LNCAP (cell line): Measurements from ENCODE around the gene GCSAM.

Source experiments
- CTCF ChIP-seq: fragments of 450-650 bp; IDR thresholded peaks from 2 replicates; pipeline ENCODE4 v1.5.1; 2017; ENCODE audit warnings: mild to moderate bottlenecking

Gene GCSAM

GRCh38 chr3:112134335-112135124 is 1.5 kb upstream of the GCSAM start:
- TF ChIP-seq CTCF: no peak

- no peak for TF ChIP-seq CTCF
Measured at GRCh38 chr3:112133626-112134334, 732 bp upstream of the GCSAM start.

DNA sequence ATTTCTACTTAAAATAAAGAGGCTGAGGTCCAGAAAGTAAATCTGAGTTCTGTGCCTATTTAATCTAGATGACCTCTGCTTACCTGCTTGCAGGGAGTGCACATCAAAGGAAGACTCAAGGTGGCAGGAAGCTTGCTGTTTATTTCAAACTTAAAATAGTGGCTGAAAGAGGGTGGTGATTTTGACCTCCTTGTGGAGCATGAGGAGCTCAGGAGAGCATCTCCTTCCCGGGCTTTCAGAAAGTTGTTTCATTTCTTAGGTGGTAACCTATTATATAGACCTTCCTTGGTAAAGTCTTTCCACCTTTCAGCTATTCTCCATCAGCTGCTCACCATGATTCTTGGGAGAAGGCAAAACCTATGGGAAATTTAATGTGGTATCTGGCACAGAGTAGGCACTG is 494 bp downstream of the GCSAM start:
- TF ChIP-seq CTCF: no peak

GRCh38 chr3:112132088-112132487 is 960 bp downstream of the GCSAM start:
- TF ChIP-seq CTCF: no peak

GRCh38 chr3:112131111-112131510 is 1.9 kb downstream of the GCSAM start:
- no peak for TF ChIP-seq CTCF

- TF ChIP-seq CTCF: no peak
Measured at GRCh38 chr3:112130638-112130993, 2.4 kb downstream of the GCSAM start.

DNA sequence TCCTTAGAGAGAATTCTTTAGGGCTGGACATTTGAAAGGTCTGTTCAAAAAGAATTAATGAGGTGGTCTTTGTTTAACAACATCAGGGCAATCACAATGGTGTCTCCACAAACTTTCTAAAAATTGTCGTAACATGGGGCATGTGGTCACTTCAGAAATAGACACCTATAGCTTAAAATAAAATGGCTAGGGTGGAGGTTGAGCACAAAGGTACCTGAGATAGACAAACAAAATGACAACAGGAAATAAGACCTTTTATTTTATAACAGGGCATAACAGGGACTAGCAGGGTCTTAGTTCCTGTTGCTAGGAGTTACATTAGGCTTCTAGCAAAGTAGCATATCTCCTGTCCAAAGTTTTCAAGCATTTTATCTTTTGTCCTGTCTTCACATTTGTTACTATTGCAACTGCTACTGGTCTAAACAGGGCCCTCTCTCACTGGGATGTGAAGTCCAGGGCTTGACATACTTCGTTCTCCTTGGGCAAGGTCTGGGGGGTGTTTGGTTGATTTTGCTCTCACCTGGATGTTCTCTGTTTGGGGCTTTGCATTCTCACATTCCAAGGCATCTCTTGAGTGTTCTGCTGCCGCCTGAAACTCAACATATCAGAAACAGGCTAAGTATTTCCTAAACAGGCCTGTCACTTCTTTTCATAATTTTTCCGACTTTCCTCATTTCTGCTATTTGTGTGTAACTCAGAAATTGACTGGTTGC is 3.0 kb downstream of the GCSAM start:
- TF ChIP-seq CTCF: no peak
